Endometrium (tissue), 2 donors: ENCODE results near the gene RFC4.

Experiments used
- FAIRE-seq: peaks from 2 replicates; lab custom pipeline; 2012; peaks lifted over from hg19 to GRCh38; lab: Jason Lieb, UNC
- donor health status: control.
- donor health status: control.

Gene RFC4

GRCh38 chr3:186743666-186744065 is 62.6 kb downstream of the RFC4 start:
- FAIRE-seq: no peak

GRCh38 chr3:186742618-186743380 is 63.5 kb downstream of the RFC4 start:
- FAIRE-seq: no peak
